Iris pigment epithelial cell (primary cell): ENCODE results near the gene ZFHX3.

Experiments
- DNase-seq: peaks from one replicate; pipeline ENCODE4 v3.0.0-alpha.2; 2011; ENCODE audit warnings: low read depth

Gene ZFHX3

DNA sequence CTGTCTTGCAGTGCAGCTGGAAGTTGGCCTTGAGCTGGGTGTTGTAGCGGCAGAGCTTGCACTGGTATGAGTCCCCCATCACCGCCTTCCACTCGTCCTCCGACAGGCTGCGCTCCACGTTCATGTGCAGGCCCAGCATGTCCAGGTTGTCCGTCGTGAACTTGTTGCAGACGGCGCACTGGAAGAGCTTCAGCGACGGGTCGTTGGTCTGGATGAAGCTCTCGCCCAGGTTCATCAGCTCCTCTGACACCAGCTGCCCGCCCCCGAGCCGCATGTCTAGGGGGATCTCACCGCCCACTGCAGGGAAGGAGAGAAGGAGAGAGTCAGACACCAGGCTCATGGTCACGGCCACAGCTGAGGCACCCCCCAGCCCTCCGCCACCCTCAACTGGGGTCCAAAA lies 97.3 kb downstream of the ZFHX3 start:
- no peak for DNase-seq

DNA sequence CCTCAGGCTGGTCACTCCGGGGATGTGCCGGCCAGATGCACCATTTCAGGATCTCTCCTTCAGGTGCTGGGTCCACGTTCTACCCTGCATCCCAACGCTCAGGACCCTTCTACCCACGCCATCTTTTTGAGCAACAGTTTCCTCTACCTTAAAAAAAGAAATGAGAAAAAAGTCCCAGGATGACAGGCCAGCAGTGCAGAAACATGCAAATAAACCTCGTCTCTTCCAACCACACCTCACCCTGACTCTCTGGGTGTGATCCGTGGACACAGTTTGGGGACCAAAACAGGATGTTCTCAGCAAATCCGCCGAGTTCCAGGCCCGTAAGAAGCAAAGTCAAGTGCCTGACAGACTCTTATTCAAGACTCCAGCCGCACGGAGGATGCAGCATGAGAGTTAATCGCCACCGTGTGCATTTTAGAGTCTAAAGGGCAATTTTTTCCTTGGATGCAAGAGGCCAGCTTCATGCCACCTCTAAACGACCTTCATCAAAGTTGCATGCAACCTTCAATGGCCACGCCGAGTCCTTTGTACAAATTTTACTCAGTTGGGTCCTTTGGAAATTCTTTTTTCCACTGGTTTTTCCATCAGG lies 99.6 kb downstream of the ZFHX3 start:
- DNase-seq, result no peak

DNA sequence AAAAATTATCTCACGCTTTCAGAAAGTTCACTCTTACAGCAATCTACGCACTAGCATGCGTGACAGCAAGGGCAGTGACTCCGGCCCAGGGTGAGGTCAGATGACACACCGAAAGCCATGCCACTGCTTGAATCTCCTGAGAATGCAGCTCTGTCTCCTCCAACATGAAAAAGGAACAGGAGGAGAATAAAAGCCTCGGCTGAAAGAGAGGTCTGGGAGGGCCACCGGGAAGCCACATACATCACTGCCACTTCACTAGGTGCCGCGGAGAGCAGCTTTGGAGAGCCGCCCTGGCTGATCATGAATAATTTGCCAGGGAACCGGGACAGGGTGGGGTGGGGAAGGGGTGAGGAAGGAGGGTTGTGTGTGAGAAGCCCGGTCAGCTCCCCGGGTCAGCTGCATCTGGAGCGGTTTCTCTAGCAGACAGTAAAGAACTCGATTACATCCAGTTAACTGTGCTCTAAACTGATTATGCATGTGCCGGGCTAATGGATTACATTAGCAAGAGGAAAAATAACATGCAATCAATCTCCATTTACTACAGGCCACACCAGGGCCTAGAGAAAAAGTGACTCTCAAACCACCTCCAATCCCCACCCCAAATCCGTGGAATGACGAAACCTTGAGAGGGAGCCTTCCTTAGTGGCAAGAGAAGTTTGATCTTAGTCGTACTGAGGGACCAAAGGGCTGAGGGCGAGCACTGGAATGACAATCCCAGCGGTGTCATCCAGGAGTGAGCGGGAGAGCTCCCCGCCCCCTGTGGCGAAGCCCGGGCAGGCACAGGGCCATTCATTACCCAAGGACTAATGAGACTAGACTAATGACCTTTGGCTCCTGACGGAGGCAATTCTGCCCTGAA lies 100.3 kb downstream of the ZFHX3 start:
- DNase-seq, result no peak

DNA sequence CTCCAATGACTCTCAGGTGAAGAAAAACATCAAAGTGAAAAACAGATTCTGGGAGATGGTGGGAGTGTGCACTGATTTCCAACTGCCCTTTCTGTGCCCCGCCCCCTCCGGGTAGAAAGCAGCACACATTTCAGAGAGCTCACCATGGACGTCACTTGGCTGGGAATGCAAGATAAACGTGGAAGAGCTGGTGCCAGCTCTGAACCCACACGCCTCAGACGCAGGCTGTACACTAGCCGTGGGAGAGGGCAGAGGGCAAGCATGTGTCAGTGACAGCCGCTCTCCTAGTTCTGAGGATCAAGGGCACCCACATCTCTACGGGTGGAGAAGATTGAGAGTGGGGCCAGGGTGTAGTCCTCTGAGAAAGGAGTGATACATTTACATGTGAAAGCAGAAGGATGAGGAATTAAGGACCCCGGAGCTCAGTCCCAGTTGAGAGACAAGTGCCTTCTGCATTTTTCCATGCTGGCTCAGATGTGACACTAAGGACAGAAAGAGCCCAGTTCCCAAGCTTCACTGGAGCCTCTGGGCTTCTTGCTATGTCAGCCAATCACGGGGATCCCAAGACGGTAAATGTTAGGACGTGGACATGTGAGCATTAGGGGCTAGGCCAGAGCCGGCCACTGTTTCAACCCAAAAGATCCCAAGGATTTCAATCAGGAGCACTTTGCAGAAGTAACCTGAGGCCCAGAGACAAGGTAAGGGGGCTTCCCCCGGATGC lies 101.3 kb downstream of the ZFHX3 start:
- DNase-seq, result no peak

DNA sequence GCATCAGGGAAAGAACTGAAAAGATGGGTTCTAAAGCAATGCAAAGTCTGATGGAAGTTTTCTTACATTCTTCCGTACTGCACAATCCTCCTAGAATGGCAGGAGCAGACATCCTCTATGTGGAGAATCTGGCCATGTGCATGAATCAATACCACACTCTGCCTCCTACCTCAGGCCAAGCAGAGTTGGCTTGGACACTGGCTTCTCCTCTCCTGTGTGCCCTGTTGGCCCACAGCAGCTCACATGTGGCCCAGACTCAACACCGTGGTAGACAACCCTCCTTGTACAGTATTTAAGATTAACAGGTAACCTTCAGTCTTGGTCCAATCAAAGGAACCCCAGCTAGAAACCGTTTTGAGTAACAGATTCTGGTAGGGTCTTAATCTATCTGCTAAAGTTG lies 101.9 kb downstream of the ZFHX3 start:
- no peak for DNase-seq

DNA sequence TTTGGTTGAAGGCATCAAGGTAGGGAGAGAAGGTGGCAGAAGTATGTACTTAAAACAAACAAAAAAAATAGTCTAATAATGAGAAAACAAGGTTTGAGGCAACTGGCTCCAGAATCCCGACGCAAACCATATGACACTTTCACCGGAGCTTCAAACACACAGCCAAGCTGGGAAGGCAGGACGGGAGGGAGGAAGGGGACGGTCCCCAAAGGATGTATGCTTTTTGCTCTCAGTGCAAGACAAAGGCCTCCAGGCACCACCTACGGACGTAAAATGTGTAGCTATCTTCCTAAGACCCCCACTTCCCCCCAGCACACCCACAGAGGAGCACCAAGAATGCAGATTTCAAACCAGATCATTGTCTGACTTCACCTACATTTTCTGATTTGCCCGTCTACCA lies 102.3 kb downstream of the ZFHX3 start:
- DNase-seq, result no peak

DNA sequence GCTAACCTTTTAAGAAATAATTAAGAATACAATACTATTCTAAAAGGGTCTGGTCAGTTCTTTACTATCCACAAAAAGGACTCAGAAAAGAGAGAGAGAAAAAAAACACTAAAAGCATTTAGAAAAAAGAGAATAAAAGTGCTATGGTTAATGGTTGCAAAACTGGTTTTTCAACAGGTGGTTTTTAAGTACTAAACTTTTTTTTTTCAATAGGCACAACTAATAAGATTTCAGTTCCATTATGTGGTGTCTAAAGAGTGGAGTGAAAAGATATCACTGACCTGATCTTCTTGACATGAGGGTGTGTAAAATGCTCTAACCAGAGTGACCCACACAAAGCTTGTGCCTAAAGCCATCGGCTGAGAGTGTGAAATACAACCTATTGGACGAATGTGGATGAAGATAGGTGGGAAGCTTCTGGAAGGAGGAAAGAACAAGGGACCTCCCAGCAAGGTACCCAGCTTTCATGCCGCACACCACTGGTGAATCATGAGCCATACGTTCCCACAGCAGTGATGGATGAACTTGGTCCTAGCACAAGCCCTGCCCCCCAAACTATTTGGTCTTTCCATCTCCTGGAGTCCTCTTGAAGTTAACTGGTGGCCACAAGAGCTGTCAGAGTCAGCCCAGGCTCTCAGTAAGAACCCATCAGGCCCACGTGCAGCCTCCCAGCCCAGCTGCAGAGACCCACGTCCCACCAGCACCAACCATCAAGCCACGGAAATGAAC lies 103.0 kb downstream of the ZFHX3 start:
- DNase-seq, result no peak

DNA sequence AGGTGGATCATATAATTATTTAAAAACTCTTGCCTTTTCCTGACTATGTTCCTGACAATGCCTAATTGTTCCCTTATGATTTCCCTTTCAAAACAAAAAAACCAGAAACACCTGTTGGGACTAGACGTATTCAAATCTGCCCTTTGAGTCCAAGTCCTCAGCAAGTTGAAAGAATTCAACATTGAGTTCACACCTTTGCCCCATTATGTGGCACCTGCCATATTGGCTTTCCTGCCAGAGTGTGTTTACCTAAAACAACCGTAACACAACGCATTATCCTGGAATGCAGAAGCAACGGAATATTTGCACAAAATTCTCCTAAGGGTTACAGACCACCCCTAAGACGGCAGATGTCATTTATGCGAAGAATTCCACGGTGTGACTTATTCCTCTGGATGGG lies 105.9 kb downstream of the ZFHX3 start:
- DNase-seq, result no peak

DNA sequence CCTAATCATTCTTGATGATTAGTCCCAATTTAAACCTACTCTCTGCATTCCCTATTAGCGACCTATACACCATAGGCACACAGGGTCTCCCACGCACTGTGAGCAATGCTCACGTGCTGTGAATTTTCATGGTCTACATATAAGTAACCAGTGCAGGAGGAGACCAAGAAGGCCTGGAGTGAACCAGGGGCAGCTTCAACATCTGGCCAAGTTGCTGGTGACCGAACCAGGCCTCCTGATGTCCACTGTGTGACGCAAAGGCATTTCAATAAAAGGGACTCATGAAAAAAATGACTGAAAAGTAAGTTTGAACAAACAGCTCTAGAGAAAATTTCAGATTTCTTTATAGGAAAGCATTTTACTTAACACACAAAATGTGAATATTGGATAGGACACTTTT lies 107.0 kb downstream of the ZFHX3 start:
- DNase-seq, result no peak

DNA sequence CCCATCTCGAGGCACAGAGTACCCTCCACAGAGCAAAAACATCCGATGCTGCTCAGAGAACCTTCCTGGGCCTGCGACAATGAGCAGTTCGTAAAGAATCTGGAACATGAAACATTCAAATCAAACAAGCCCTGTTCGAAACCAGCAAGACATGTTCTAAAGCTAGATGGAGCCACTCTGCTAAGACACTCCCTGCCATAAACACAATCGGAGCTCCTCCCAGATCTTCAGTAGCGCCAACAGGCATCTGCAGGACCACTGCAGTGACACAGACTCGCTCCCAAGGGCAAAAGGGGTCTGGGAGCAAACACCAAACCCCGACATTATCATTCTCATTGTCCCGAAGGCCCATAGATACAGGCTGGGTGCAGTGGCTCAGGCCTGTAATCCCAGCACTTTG lies 108.7 kb downstream of the ZFHX3 start:
- DNase-seq, result peak; percentile 28

DNA sequence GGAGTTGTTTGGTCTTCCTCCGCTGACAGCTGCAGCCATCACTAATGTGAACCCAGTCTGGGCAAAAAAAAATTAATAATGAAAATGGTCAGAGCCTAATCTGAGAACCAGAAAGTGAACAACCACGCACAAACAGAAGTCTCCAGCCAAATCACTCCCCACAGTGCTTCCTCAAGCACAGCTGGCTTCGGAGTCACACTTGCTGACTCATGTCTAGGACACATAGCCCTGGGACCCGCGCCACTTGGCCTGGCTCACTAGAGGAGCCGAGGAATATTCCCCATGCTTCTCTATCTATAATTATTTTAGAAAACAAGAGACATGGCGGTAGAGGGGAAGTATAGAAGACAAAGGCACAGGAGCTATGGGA lies 109.1 kb downstream of the ZFHX3 start:
- DNase-seq, result peak; percentile 59

DNA sequence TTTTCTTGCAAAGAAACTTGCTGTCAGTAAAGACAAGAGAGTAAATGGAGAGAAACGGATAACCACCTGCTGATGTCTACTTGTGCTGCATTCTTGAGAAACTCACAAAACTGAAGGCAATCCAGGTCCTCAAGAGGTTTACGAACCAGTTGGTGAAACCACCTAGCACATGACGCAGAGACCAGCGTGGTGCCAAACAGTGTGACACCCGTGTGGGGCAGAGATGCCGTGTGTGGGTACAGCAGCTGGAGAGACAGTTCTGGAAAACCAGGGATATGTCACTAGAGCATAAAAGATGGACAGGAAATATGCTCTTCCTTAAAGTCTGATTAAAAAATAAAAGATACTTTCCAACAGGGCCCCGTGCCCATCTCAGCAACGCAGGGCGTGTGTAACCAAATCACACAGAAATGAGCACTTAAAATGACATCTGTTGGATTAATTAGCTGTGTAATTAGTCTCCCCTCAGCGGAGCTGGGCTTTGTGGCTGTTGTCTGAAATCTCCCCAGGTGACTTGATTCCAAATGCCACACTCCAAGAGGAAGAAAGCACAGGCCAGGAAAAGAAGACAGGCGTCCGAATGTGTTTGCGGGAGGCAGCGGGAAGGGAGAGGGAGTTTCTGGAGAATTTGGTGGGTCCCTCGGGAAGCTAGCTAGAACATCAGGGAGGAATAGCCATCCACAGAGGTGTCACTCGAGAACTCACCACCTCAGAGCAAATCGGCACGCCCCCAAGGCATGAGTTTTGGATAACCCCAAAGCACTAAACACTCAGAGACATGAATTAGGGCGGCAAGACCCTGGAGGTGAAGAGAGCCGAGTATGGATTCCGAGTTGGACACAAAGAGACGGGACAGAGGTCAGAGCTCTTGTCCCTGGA lies 109.8 kb downstream of the ZFHX3 start:
- no peak for DNase-seq

DNA sequence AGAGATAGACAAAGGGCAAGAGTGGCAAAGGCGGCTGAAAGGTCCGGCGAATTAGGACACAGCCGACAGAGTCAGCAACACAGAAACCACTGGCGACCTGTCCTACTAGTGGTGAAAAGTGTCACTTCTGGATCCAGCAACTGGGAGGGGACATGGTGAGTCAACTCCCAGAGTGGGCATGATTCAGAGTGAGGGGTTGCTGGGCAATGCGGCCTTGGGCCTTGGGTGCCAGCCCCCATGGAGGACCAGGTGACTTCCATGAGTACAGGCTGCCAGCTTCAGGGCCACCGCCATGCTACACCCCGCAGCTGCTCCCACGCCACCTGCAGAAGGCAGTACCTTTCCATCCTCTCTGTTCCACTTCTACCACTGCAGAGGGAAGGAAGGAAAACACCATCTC lies 110.6 kb downstream of the ZFHX3 start:
- DNase-seq, result no peak

DNA sequence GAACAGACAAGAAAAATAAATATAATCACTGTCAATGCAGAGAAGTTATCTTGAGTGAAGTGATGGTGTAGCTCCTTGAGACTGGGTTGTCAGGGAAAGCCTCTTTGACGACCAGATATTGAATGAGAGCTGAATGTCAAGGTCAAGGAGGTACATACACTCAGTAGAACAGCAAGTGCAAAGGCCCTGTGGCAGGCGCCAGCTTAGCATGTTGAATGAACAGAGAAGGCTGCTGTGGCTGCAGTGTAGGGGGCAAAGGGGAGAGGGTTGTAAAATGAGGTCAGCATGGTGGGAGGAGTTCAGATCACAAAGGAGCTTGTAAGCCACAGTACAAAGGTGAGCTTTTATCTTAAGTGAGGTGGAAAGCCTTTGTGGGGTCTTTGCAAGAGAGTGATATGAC lies 111.5 kb downstream of the ZFHX3 start:
- no peak for DNase-seq

DNA sequence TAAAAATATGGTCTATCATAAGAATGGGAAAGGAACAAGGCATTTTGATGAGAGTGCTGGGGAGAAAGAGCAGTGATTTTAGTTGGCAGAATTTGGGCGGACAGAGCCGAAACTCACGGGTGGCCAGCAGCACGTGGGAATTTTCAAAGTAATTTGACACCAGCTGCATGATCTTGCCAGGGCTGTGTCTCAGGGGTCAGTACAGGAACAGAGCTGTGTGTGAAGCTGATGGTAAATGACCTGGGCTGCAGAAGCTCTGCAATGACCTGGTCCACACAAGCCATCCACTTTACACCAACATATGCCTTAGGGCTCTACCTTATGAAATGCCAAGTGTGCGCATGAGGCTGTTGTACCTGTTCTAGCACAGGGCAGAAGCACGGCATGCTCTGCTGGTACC lies 112.0 kb downstream of the ZFHX3 start:
- DNase-seq, result no peak

DNA sequence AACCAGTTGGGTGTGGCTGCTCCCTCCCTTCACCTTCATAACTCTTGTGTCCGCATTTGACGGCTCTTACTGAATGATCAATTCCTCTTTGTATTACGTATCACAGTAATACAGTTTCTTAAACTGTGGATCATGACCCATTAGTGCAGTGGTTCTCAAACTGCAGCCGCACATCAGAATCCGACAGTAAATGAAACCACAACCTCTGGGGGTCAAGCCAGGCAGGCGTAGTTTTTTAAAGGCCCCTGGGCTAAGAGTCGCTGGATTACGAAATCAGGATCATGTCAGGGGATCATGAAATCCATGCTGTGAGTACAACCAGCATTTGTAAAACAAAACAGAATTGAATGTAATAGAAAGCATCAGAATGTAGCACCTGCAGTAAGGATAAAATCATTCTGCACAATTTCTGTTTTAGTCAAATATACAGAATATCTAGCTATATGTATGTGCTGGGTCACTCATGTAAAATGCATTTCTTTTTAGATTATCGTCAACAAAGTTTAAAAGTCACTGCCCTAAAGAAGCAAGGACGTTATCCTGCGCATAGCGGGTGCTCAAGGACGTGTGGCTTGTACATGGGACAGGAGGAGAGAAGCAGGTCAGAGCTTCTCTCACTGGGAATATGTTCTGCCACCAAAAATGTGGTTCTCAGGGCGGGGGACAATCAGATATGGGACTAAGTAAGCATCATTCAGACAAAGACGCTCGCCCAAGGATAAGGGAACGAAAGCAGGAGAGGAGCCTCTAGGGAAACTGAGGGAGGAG lies 113.1 kb downstream of the ZFHX3 start:
- peak; percentile 85 for DNase-seq

DNA sequence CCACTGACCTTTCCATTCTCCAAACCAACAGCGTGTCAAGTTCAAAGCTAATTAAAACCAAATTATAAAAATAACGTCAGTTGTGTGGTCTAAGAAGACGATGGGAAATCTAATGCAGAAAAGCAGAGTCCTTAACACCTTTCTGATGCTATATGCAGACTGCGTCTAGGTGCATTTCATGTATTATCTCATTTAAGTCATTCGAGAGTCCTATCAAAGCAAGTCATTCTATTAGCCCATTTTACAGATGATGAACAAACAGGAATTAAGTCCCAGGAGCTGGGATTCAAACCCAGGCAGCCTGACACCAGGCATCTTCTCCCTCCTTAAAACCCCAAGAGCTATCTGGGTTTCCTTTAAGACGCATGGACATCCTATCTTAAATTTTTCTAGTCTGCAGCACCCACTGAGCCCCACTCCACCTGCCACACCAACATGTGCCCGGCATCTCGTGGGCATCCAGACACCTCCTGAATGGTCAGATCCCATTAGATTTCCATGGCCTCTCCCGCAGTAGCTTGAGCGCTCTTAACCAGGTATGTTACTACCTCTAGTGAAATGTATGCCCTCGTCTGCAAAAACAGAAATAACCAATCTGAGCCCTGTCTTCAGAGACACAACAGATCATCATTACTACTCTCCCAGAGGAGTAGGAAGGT lies 115.1 kb downstream of the ZFHX3 start:
- DNase-seq, result no peak

DNA sequence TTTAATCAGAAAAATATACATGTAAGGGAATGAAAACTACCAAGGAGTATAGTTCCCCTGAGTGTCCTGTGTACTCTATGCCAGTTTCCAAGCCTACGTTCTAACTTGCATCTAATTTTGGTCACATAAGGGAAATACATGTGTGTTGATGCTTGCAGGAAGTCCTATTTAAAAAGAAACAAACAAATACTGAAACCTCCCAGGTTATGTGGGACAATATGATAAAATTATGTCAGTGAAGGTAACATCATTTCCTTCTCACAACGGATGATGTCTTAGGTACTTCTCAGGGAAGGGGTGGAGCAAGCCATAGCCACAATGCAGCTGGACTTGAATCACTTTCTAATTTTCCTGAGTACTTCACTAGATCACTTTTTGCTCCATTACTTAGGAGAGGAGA lies 115.9 kb downstream of the ZFHX3 start:
- DNase-seq, result peak; percentile 32

DNA sequence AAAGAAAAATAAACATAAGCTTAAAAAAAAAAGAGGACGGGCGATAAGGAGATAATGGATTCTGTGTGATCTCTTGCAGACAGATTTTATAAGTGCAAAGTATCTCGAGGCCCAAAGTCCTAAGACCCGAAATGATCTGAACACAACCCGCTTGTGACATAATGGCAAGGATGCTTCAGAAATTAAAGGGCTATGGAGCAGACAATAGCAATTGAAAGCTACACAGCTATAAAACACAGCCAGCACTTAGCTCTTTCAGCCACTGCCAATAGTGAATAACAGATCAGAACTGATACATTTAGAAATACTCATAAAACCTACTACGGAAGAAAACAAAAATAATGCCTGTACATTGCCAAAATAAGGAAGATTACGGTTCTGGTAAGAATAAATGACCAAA lies 117.5 kb downstream of the ZFHX3 start:
- DNase-seq, result no peak
